HCT116 (cell line): ENCODE measurements around the gene KLK13. TPM values are rescaled to one million over a fixed set of nuclear protein-coding genes. Genes with fewer than 3 reads are reported as not detected.

Experiments used
- ATAC-seq: fragments of 200-7000 bp; cut with Tn5 transposase; 2 replicates; pipeline ENCODE4 v1.9.1; 2020; ENCODE audit warnings: mild to moderate bottlenecking, moderate library complexity
- BruUV-seq: library from RNA; stranded (reverse); fragments of 400-500 nt; replicated peaks from 2 replicates; lab custom pipeline; 2021; lab: Mats Ljungman, UMichigan
- CTCF ChIA-PET: fragments of 300-600 bp; sonication (Branson Sonifier 250); formaldehyde crosslinking; loops from one replicate; lab custom pipeline; 2021; ENCODE audit warnings: antibody characterized with exemption; lab: Charles Lee
- POLR2A ChIA-PET: fragments of 300-600, 350-600 bp; sonication (Branson Sonifier 250); formaldehyde crosslinking; loops from one replicate; lab custom pipeline; 2021; ENCODE audit warnings: antibody characterized with exemption; lab: Charles Lee
- RAD21 ChIA-PET, 2 experiments: fragments of 300-600 bp; sonication (Branson Sonifier 250); formaldehyde crosslinking; loops; one replicate each; lab custom pipeline; 2023; ENCODE audit warnings: low total read pairs in 2 of 2; ENCODE audit not compliant: uncharacterized antibody in 2 of 2, unreplicated experiment in 2 of 2, low non-redundant PET in 1 of 2; lab: Charles Lee
- DNase-seq: peaks from one replicate; pipeline ENCODE4 v3.0.0-alpha.2; 2010; ENCODE audit warnings: low read depth, low spot score
- H2AFZ ChIP-seq: fragments of 200-600 bp; shearing (Covaris generic), sonication (generic); 2 replicates; pipeline ENCODE4 v1.6.1; 2017; ENCODE audit warnings: low read depth, mixed run types, mixed read lengths, antibody characterized with exemption, low read length; ENCODE audit not compliant: poor library complexity, severe bottlenecking
- H3K27ac ChIP-seq: 2 replicates; pipeline ENCODE4 v1.5.1; 2012; ENCODE audit warnings: low read depth, low read length
- H3K27me3 ChIP-seq: fragments of 200-600 bp; sonication (generic); 2 replicates; pipeline ENCODE4 v1.6.1; 2016; ENCODE audit warnings: mixed run types, low read length, mixed read lengths; ENCODE audit not compliant: insufficient read depth
- H3K36me3 ChIP-seq, 2 experiments: fragments of 200-500 bp in 1 of 2; fragments of 200-600 bp in 1 of 2; sonication (Bioruptor generic) in 1 of 2; sonication (generic) in 1 of 2; 2 replicates each; pipeline versions ENCODE4 v1.5.1 to v1.6.1; 2014 to 2016; ENCODE audit warnings: low read length in 2 of 2, inconsistent platforms in 1 of 2, mixed read lengths in 1 of 2, mixed run types in 1 of 2; ENCODE audit not compliant: insufficient read depth in 2 of 2, control insufficient read depth in 1 of 2
- H3K4me1 ChIP-seq, 2 experiments: fragments of 200-600 bp in 1 of 2; sonication (generic) in 1 of 2; 2 replicates each; pipeline versions ENCODE4 v1.5.1 to v1.6.1; 2012 to 2017; ENCODE audit warnings: low read length in 2 of 2, inconsistent platforms in 1 of 2, mild to moderate bottlenecking in 1 of 2, mixed read lengths in 1 of 2, mixed run types in 1 of 2, moderate library complexity in 1 of 2; ENCODE audit not compliant: insufficient read depth in 2 of 2, control insufficient read depth in 1 of 2
- H3K4me2 ChIP-seq: fragments of 200-600 bp; sonication (generic); 2 replicates; pipeline ENCODE4 v1.6.1; 2017; ENCODE audit warnings: mixed run types, low read length, mixed read lengths
- H3K4me3 ChIP-seq, 2 experiments: fragments of 200-600 bp in 1 of 2; sonication (generic) in 1 of 2; replicated peaks in 1 of 2; 2 replicates each; pipeline ENCODE4 v1.5.1; 2011 to 2016; ENCODE audit warnings: low read length in 2 of 2, control low read depth in 1 of 2, low read depth in 1 of 2, mild to moderate bottlenecking in 1 of 2, mixed read lengths in 1 of 2, mixed run types in 1 of 2
- H3K79me2 ChIP-seq: fragments of 200-600 bp; sonication (generic); 2 replicates; pipeline ENCODE4 v1.6.1; 2017; ENCODE audit warnings: mild to moderate bottlenecking, mixed run types, low read length, moderate library complexity, mixed read lengths; ENCODE audit not compliant: insufficient read depth
- H3K9ac ChIP-seq: fragments of 200-600 bp; sonication (generic); 2 replicates; pipeline ENCODE4 v1.6.1; 2016; ENCODE audit warnings: low read length, mixed read lengths
- H3K9me2 ChIP-seq: fragments of 200-600 bp; sonication (generic), shearing (Covaris generic); 2 replicates; pipeline ENCODE4 v1.6.1; 2017; ENCODE audit warnings: mixed run types, mild to moderate bottlenecking, moderate library complexity; ENCODE audit not compliant: insufficient read depth
- H3K9me3 ChIP-seq, 2 experiments: fragments of 200-500 bp in 1 of 2; fragments of 200-600 bp in 1 of 2; sonication (Bioruptor generic) in 1 of 2; sonication (generic) in 1 of 2; 2 replicates each; pipeline ENCODE4 v1.6.1; 2014 to 2017; ENCODE audit warnings: low read length in 2 of 2, mixed read lengths in 2 of 2, inconsistent platforms in 1 of 2, low read depth in 1 of 2, mild to moderate bottlenecking in 1 of 2, mixed run types in 1 of 2, moderate library complexity in 1 of 2; ENCODE audit not compliant: control insufficient read depth in 1 of 2, insufficient read depth in 1 of 2
- H4K20me1 ChIP-seq: fragments of 200-600 bp; sonication (generic), shearing (Covaris generic); 2 replicates; pipeline ENCODE4 v1.6.1; 2017; ENCODE audit warnings: mixed run types, mild to moderate bottlenecking, moderate library complexity; ENCODE audit not compliant: insufficient read depth
- ATF3 ChIP-seq: IDR thresholded peaks from 2 replicates; pipeline ENCODE4 v1.6.1; 2012
- CBX3 ChIP-seq: IDR thresholded peaks from 2 replicates; pipeline ENCODE4 v1.6.1; 2012; ENCODE audit warnings: low read depth
- CEBPB ChIP-seq: IDR thresholded peaks from 2 replicates; pipeline ENCODE4 v1.6.1; 2012; ENCODE audit warnings: low read depth
- CTCF ChIP-seq, 3 experiments: fragments of 200-600 bp in 1 of 3; sonication (generic) in 1 of 3; IDR thresholded peaks in 2 of 3; conservative IDR thresholded peaks in 1 of 3; 2 replicates each; pipeline ENCODE4 v1.5.1; 2012 to 2017; ENCODE audit warnings: low read depth in 2 of 3, low read length in 2 of 3, antibody characterized with exemption in 1 of 3, borderline replicate concordance in 1 of 3, control low read depth in 1 of 3, mild to moderate bottlenecking in 1 of 3, mixed read lengths in 1 of 3, mixed run types in 1 of 3, moderate library complexity in 1 of 3; ENCODE audit not compliant: insufficient read depth in 1 of 3
- EGR1 ChIP-seq: IDR thresholded peaks from 2 replicates; pipeline ENCODE4 v1.6.1; 2012; ENCODE audit warnings: low read depth
- ELF1 ChIP-seq: IDR thresholded peaks from 2 replicates; pipeline ENCODE4 v1.6.1; 2012; ENCODE audit warnings: low read depth, borderline replicate concordance
- EZH2phosphoT487 ChIP-seq: fragments of 200-600 bp; IDR thresholded peaks from 2 replicates; pipeline ENCODE4 v1.6.1; 2018; ENCODE audit warnings: antibody characterized with exemption, borderline replicate concordance
- JUND ChIP-seq: IDR thresholded peaks from 2 replicates; pipeline ENCODE4 v1.6.1; 2012
- MAX ChIP-seq: IDR thresholded peaks from 2 replicates; pipeline ENCODE4 v1.6.1; 2012
- POLR2A ChIP-seq: IDR thresholded peaks from 2 replicates; pipeline ENCODE4 v1.7.0; 2011; ENCODE audit warnings: borderline replicate concordance; ENCODE audit not compliant: insufficient read depth, insufficient read length; ENCODE audit errors: extremely low read depth
- POLR2AphosphoS5 ChIP-seq: IDR thresholded peaks from 2 replicates; pipeline ENCODE4 v1.6.1; 2011; ENCODE audit warnings: mild to moderate bottlenecking, low read depth, low read length, moderate library complexity
- RAD21 ChIP-seq: IDR thresholded peaks from 2 replicates; pipeline ENCODE4 v1.6.1; 2012; ENCODE audit warnings: low read depth, mild to moderate bottlenecking
- REST ChIP-seq: IDR thresholded peaks from 2 replicates; pipeline ENCODE4 v1.6.1; 2012; ENCODE audit warnings: low read depth
- SIN3A ChIP-seq: IDR thresholded peaks from 2 replicates; pipeline ENCODE4 v1.6.1; 2012; ENCODE audit warnings: low read depth
- SP1 ChIP-seq: IDR thresholded peaks from 2 replicates; pipeline ENCODE4 v1.6.1; 2012; ENCODE audit warnings: low read depth
- SRF ChIP-seq: IDR thresholded peaks from 2 replicates; pipeline ENCODE4 v1.6.1; 2012; ENCODE audit warnings: low read depth
- TCF7L2 ChIP-seq: IDR thresholded peaks from 2 replicates; pipeline ENCODE4 v1.7.0; 2011; ENCODE audit warnings: borderline replicate concordance, inconsistent platforms; ENCODE audit not compliant: insufficient read depth, insufficient read length; ENCODE audit errors: extremely low read depth
- YY1 ChIP-seq: IDR thresholded peaks from 2 replicates; pipeline ENCODE4 v1.6.1; 2011; ENCODE audit warnings: low read length, low read depth, moderate library complexity, mild to moderate bottlenecking; ENCODE audit not compliant: insufficient replicate concordance; ENCODE audit errors: extremely low read depth
- ZNF274 ChIP-seq: fragments of 200-500 bp; sonication (Bioruptor generic); IDR thresholded peaks from 2 replicates; pipeline ENCODE4 v1.6.1; 2014; ENCODE audit warnings: mild to moderate bottlenecking, low read depth, low read length, inconsistent platforms
- intact Hi-C: fragments of 100-400 bp; cut with micrococcal nuclease; formaldehyde crosslinking; loops from 2 replicates; pipeline ENCODE4 v1.10.0; 2022
- total RNA-seq: library from RNA; stranded (reverse); gene quantifications from one replicate; pipeline ENCODE4 v1.2.1, GENCODE V29; 2021; ENCODE audit not compliant: unreplicated experiment

KLK13 gene
- total RNA-seq, 1 experiment from 2014 or later: 3.2 TPM

GRCh38 chr19:51016798-51017683 is 47.9 kb downstream of the KLK13 start:
- H3K27me3 ChIP-seq: no peaks in the 10 kb centered on the region
- no peaks in the 10 kb centered on the region for H4K20me1 ChIP-seq
- H3K4me3 ChIP-seq: peak overlapping the region; percentile 60 to 73
- H2AFZ ChIP-seq: peak overlapping the region; percentile 9
- ChIA-PET RAD21 (interaction anchor here (0.6 to 1.8 kb wide), 11 partner anchors 15 to 108 kb away, joined by 3 to 14 read pairs (median 4); partner anchors contain the start of gene KLK8 (in 1 of the 2)), POLR2A (interaction anchor here (0.7 to 5.4 kb wide), 9 partner anchors 15 to 220 kb away, joined by 3 to 49 read pairs (median 4); partner anchors contain the start of genes KLK13, KLK6 and KLK8), CTCF (interaction anchor here (0.6 to 7.3 kb wide), 27 partner anchors 9 to 313 kb away, joined by 3 to 140 read pairs (median 4); partner anchors contain the start of genes KLK11, KLK13, KLK6 and KLK8)
- peak overlapping the region; percentile 80 for H3K4me2 ChIP-seq
- H3K27ac ChIP-seq: peak overlapping the region; percentile 79
- BruUV-seq: no TSS peak
- ATAC-seq (peak; percentile 72), DNase-seq (peak; percentile 83)
- H3K9ac ChIP-seq: peak overlapping the region; percentile 74
- H3K9me3 ChIP-seq: no peaks in the 10 kb centered on the region
- H3K4me1 ChIP-seq: peaks cover 18 to 67% of the 10 kb centered on the region in 2 experiments
- no peaks in the 10 kb centered on the region for H3K9me2 ChIP-seq
- H3K36me3 ChIP-seq: no peaks in the 10 kb centered on the region
- intact Hi-C loops: loop anchor here (1.0 to 2.0 kb wide), 3 partner anchors 48 to 111 kb away; partner anchors contain the start of gene KLK6
- H3K79me2 ChIP-seq: no peaks in the 10 kb centered on the region
- TF ChIP-seq TCF7L2 (no peak), YY1 (peak; percentile 22), EGR1 (no peak; the same call in 1 of the 2 replicates), RAD21 (peak; percentile 97), SP1 (peak; percentile 60; the same call in 1 of the 2 replicates), ZNF274 (no peak), POLR2AphosphoS5 (no peak), SRF (no peak), ATF3 (no peak), ELF1 (no peak; the same call in 1 of the 2 replicates), SIN3A (no peak), REST (no peak), CEBPB (no peak), EZH2phosphoT487 (no peak), CTCF (IDR thresholded peaks at IDR 0.05 in 2 of 3, conservative IDR thresholded peaks at IDR 0.05 in 1 of 3; ENCODE audit: borderline replicate concordance in 1 of 3, insufficient read depth in 1 of 3, low read depth in 2 of 3, low read length in 2 of 3) (peak; percentile 92 to 96 (median 95)), JUND (no peak), CBX3 (peak; percentile 76), POLR2A (no peak), MAX (peak; percentile 65)
